ENCODE data around the gene PFDN1. TPM values are rescaled to one million over a fixed set of nuclear protein-coding genes. Genes with fewer than 3 reads are reported as not detected.

PFDN1 gene
- total RNA-seq, 4 donors from 2014 or later = 90.6 to 142 (median 109) TPM

DNA sequence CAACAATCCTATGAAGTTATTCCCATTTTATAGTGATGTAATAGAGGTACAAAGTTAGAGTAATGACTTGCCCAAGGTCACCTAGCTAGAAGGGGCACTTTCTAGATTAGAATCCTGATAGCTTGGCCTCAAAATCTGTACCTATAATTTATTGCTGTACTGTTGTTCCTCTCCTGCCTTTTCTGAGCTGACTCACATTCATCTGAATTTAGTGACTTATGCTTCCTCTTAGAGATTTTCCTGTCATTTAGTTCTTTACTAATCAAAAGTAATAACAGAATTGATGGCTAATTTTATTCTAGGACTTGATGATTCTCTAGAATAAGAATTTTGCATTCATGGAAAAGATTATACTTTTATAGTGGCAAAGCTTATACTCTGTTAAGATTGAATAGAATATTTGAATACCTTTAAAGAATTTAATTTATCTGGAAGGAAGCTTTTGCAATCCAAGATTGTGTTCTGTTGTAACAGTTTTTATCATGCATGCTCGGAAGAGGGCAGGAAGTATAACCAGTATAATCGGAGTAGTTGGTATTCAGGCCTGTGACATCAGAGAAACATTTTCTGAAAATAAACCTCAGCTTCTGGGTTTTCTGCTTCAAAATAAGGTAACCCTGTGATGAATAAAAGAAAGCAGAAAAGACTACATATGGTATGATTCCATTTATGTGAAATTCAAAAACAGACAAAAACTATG, 106.6 kb downstream of the PFDN1 start:
- Histone ChIP-seq H3K36me3 (peaks cover 0 to 8% (median 0%) of the 10 kb centered on the region in 3 donors), H3K4me1 (no peaks in the 10 kb centered on the region), H3K27me3 (no peaks in the 10 kb centered on the region), H3K27ac (no peak overlapping the region), H3K4me3 (no peak overlapping the region), H3K9me3 (no peaks in the 10 kb centered on the region)
- TF ChIP-seq, protein P1, sequence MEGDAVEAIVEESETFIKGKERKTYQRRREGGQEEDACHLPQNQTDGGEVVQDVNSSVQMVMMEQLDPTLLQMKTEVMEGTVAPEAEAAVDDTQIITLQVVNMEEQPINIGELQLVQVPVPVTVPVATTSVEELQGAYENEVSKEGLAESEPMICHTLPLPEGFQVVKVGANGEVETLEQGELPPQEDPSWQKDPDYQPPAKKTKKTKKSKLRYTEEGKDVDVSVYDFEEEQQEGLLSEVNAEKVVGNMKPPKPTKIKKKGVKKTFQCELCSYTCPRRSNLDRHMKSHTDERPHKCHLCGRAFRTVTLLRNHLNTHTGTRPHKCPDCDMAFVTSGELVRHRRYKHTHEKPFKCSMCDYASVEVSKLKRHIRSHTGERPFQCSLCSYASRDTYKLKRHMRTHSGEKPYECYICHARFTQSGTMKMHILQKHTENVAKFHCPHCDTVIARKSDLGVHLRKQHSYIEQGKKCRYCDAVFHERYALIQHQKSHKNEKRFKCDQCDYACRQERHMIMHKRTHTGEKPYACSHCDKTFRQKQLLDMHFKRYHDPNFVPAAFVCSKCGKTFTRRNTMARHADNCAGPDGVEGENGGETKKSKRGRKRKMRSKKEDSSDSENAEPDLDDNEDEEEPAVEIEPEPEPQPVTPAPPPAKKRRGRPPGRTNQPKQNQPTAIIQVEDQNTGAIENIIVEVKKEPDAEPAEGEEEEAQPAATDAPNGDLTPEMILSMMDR (IDR thresholded peaks at IDR 0.05) = no peak
- TF ChIP-seq POLR2A (IDR thresholded peaks at IDR 0.05) = no peak
- no peak for DNase-seq

Other genes with a start within 250 kb of the PFDN1 start
- gene PURA, start 189.0 kb downstream of the PFDN1 start, total RNA-seq = 10 to 100 TPM; 22.2 to 24.7 (median 22.7) TPM
- 10 to 100 TPM; 10.2 to 16.5 (median 12.4) TPM for gene IGIP, start 177.2 kb downstream of the PFDN1 start, total RNA-seq
- 100 to 1,000 TPM in 3 of 4 donors, 10 to 100 TPM in 1; 60.2 to 185 (median 140) TPM for gene CYSTM1, start 127.9 kb downstream of the PFDN1 start, total RNA-seq
- 10 to 100 TPM in 2 of 4 donors, 1 to 10 TPM in 2; 4.1 to 41.0 (median 10.1) TPM for gene HBEGF, start 43.5 kb upstream of the PFDN1 start, total RNA-seq
- 1 to 10 TPM in 1 of 4 donors, under 1 TPM in 2, not detected in 1; 0.38 to 2.5 (median 0.40) TPM for gene SLC4A9, start 57.1 kb upstream of the PFDN1 start, total RNA-seq
- 100 to 1,000 TPM; 141 to 236 (median 211) TPM for gene ANKHD1, start 98.7 kb upstream of the PFDN1 start, total RNA-seq
- gene EIF4EBP3, start 244.6 kb upstream of the PFDN1 start, total RNA-seq = 10 to 100 TPM in 3 of 4 donors, not detected in 1; 32.4 to 46.1 (median 32.9) TPM